Uterus (tissue), 2 donors: Measurements from ENCODE around the gene DMAC2.

Experiments used
- POLR2A ChIP-seq, 2 donors: fragments of 450-650 bp; IDR thresholded peaks; one replicate each; pipeline ENCODE4 v1.6.1; 2016; ENCODE audit warnings: antibody characterized with exemption in 2 of 2, mild to moderate bottlenecking in 1 of 2, moderate library complexity in 1 of 2
- TF ChIP-seq, protein P1 (sequence below), 4 experiments: fragments of 200-600 bp in 2 of 4; fragments of 450-650 bp in 2 of 4; sonication (generic) in 2 of 4; IDR thresholded peaks; one replicate each; pipeline ENCODE4 v1.5.1; 2016 to 2019; ENCODE audit warnings: antibody characterized with exemption in 4 of 4, mild to moderate bottlenecking in 2 of 4, moderate library complexity in 1 of 4

GRCh38 chr19:41386442-41386841 is 53.3 kb downstream of the DMAC2 start:
- TF ChIP-seq, protein P1, sequence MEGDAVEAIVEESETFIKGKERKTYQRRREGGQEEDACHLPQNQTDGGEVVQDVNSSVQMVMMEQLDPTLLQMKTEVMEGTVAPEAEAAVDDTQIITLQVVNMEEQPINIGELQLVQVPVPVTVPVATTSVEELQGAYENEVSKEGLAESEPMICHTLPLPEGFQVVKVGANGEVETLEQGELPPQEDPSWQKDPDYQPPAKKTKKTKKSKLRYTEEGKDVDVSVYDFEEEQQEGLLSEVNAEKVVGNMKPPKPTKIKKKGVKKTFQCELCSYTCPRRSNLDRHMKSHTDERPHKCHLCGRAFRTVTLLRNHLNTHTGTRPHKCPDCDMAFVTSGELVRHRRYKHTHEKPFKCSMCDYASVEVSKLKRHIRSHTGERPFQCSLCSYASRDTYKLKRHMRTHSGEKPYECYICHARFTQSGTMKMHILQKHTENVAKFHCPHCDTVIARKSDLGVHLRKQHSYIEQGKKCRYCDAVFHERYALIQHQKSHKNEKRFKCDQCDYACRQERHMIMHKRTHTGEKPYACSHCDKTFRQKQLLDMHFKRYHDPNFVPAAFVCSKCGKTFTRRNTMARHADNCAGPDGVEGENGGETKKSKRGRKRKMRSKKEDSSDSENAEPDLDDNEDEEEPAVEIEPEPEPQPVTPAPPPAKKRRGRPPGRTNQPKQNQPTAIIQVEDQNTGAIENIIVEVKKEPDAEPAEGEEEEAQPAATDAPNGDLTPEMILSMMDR (IDR thresholded peaks at IDR 0.05) = no peak
- TF ChIP-seq POLR2A (IDR thresholded peaks at IDR 0.05) = no peak
